ENCODE data around the gene CTSZ. TPM values are rescaled to one million over a fixed set of nuclear protein-coding genes. Genes with fewer than 3 reads are reported as not detected.

The CTSZ gene
- total RNA-seq, 1 experiment from 2014 or later = 26.3 TPM

- TF ChIP-seq ZNF263 (CRISPR knock-in tag; IDR thresholded peaks at IDR 0.05; ENCODE audit: low read depth) (no peak), SP1 (CRISPR knock-in tag; conservative IDR thresholded peaks at IDR 0.05) (no peak), NR3C1 (CRISPR knock-in tag; conservative IDR thresholded peaks at IDR 0.05; ENCODE audit: low read depth) (no peak)
Measured at GRCh38 chr20:59040667-59041066, 33.6 kb upstream of the CTSZ start (continued).

GRCh38 chr20:59039233-59039632 is 32.2 kb upstream of the CTSZ start:
- ChIA-PET POLR2A (no interaction called here), CTCF (no interaction called here)
- no peak overlapping the region for H3K4me3 Mint-ChIP-seq
- H3K27me3 Mint-ChIP-seq (ENCODE audit: low read depth) = no peaks in the 10 kb centered on the region; the same call in 1 of the 2 replicates
- no peaks in the 10 kb centered on the region for H3K9me3 Mint-ChIP-seq
- H3K4me1 Mint-ChIP-seq = peaks cover 20% of the 10 kb centered on the region
- no peak overlapping the region for H3K27ac Mint-ChIP-seq
- peaks cover 47% of the 10 kb centered on the region for H3K36me3 Mint-ChIP-seq
- ATAC-seq = no peak
- DNase-seq (ENCODE audit: low spot score) = no peak
- TF ChIP-seq NR1H2 (CRISPR knock-in tag; IDR thresholded peaks at IDR 0.05) (no peak), RELA (CRISPR knock-in tag; IDR thresholded peaks at IDR 0.05; ENCODE audit: borderline replicate concordance) (no peak), TP53 (CRISPR knock-in tag; IDR thresholded peaks at IDR 0.05) (no peak), ZSCAN18 (CRISPR knock-in tag; IDR thresholded peaks at IDR 0.05) (no peak), CTCF (IDR thresholded peaks at IDR 0.05) (no peak), ZNF263 (CRISPR knock-in tag; IDR thresholded peaks at IDR 0.05; ENCODE audit: low read depth) (no peak), MYBL2 (CRISPR knock-in tag; IDR thresholded peaks at IDR 0.05) (no peak), TEAD4 (CRISPR knock-in tag; IDR thresholded peaks at IDR 0.05) (no peak), ZNF416 (CRISPR knock-in tag; IDR thresholded peaks at IDR 0.05) (no peak)
- TF ChIP-seq, protein P1, sequence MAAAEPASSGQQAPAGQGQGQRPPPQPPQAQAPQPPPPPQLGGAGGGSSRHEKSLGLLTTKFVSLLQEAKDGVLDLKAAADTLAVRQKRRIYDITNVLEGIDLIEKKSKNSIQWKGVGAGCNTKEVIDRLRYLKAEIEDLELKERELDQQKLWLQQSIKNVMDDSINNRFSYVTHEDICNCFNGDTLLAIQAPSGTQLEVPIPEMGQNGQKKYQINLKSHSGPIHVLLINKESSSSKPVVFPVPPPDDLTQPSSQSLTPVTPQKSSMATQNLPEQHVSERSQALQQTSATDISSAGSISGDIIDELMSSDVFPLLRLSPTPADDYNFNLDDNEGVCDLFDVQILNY (CRISPR knock-in tag; IDR thresholded peaks at IDR 0.05) = no peak
- TF ChIP-seq, protein P2, sequence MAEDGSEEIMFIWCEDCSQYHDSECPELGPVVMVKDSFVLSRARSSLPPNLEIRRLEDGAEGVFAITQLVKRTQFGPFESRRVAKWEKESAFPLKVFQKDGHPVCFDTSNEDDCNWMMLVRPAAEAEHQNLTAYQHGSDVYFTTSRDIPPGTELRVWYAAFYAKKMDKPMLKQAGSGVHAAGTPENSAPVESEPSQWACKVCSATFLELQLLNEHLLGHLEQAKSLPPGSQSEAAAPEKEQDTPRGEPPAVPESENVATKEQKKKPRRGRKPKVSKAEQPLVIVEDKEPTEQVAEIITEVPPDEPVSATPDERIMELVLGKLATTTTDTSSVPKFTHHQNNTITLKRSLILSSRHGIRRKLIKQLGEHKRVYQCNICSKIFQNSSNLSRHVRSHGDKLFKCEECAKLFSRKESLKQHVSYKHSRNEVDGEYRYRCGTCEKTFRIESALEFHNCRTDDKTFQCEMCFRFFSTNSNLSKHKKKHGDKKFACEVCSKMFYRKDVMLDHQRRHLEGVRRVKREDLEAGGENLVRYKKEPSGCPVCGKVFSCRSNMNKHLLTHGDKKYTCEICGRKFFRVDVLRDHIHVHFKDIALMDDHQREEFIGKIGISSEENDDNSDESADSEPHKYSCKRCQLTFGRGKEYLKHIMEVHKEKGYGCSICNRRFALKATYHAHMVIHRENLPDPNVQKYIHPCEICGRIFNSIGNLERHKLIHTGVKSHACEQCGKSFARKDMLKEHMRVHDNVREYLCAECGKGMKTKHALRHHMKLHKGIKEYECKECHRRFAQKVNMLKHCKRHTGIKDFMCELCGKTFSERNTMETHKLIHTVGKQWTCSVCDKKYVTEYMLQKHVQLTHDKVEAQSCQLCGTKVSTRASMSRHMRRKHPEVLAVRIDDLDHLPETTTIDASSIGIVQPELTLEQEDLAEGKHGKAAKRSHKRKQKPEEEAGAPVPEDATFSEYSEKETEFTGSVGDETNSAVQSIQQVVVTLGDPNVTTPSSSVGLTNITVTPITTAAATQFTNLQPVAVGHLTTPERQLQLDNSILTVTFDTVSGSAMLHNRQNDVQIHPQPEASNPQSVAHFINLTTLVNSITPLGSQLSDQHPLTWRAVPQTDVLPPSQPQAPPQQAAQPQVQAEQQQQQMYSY (CRISPR knock-in tag; IDR thresholded peaks at IDR 0.05) = no peak

DNA sequence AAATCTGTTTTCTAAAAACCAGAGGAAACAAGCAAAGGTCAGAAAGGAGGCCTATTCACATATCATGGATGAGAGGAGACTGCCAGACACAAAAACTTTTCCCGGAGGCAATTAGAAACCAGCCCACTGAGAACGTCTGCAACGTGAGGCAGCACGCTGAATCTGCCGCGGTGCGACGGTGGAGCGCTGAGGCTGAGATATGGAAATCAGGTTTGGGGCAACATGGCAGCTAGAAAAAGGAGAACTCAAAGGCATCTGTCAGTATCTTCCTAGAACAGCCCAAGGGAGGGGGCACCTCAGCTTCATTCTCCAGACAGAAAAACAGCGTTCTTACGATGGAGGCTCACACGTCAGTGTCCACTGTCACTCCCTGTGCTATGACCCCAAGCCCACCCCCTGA is 30.3 kb upstream of the CTSZ start:
- Mint-ChIP-seq H3K27ac (no peak overlapping the region), H3K4me3 (no peak overlapping the region), H3K36me3 (peaks cover 51% of the 10 kb centered on the region), H3K27me3 (ENCODE audit: low read depth) (no peaks in the 10 kb centered on the region), H3K9me3 (no peaks in the 10 kb centered on the region), H3K4me1 (peaks cover 20% of the 10 kb centered on the region)
- ATAC-seq (no peak), DNase-seq (ENCODE audit: low spot score) (no peak)
- TF ChIP-seq NR1H2 (CRISPR knock-in tag; IDR thresholded peaks at IDR 0.05) (no peak), ZNF671 (CRISPR knock-in tag; IDR thresholded peaks at IDR 0.05) (no peak), E2F1 (CRISPR knock-in tag; IDR thresholded peaks at IDR 0.05) (no peak), ZNF425 (CRISPR knock-in tag; conservative IDR thresholded peaks at IDR 0.05) (no peak), SOX15 (CRISPR knock-in tag; IDR thresholded peaks at IDR 0.05) (no peak)
- CTCF ChIA-PET = no interaction called here
- POLR2A ChIA-PET = no interaction called here
